K562 (cell line): ENCODE results near the gene MEST. TPM values are rescaled to one million over a fixed set of nuclear protein-coding genes. Genes with fewer than 3 reads are reported as not detected.

ENCODE experiments used
- ATAC-seq: fragments of 200-7000 bp; cut with Tn5 transposase; 3 replicates; pipeline ENCODE4 v1.9.1; 2020; ENCODE audit warnings: moderate library complexity
- BruUV-seq: library from RNA; stranded (reverse); fragments of 400-500 nt; replicated peaks from 2 replicates; lab custom pipeline; 2021; lab: Mats Ljungman, UMichigan
- CTCF ChIA-PET: fragments of 300-600 bp; formaldehyde crosslinking; extraction: SDS; loops from one replicate; lab custom pipeline; 2021; ENCODE audit warnings: low intra/inter-chr PET ratio; lab: Yijun Ruan, JAX
- POLR2A ChIA-PET: fragments of 300-600, 350-650 bp; sonication (Branson Sonifier 250); formaldehyde crosslinking; extraction: SDS; loops from one replicate; lab custom pipeline; 2021; ENCODE audit warnings: antibody characterized with exemption, inconsistent platforms; lab: Yijun Ruan, JAX
- DNase-seq, 4 experiments: peaks; one replicate each; pipeline versions ENCODE4 v3.0.0 to v3.0.0-alpha.2; 2011 to 2018; ENCODE audit warnings: low spot score in 3 of 4, mixed read lengths in 3 of 4; ENCODE audit errors: extremely low read depth in 1 of 4
- FAIRE-seq: peaks from 2 replicates; lab custom pipeline; 2011; peaks lifted over from hg19 to GRCh38; lab: Jason Lieb, UNC
- H2AFZ ChIP-seq: 2 replicates; pipeline ENCODE4 v1.6.0; 2011; ENCODE audit warnings: low read depth, low read length, control low read depth, inconsistent platforms
- H3K27ac ChIP-seq: fragments of 200-600 bp; 3 replicates; pipeline ENCODE4 v1.8.0; 2011; ENCODE audit warnings: low read depth, mild to moderate bottlenecking, control low read depth, inconsistent platforms, low read length, moderate library complexity, mixed read lengths; ENCODE audit errors: extremely low read depth
- H3K27me3 ChIP-seq, 2 experiments: fragments of 300-600 bp in 1 of 2; 2 replicates in 1 of 2; 3 replicates in 1 of 2; pipeline versions ENCODE4 v1.6.0 to v1.8.0; 2011; ENCODE audit warnings: inconsistent platforms in 2 of 2, low read length in 2 of 2, mild to moderate bottlenecking in 1 of 2, mixed read lengths in 1 of 2, moderate library complexity in 1 of 2; ENCODE audit not compliant: control insufficient read depth in 2 of 2, insufficient read depth in 2 of 2
- H3K36me3 ChIP-seq: fragments of 300-600 bp; 3 replicates; pipeline ENCODE4 v1.8.0; 2011; ENCODE audit warnings: mild to moderate bottlenecking, low read length, inconsistent platforms; ENCODE audit not compliant: control insufficient read depth, insufficient read depth
- H3K4me1 ChIP-seq, 2 experiments: fragments of 200-600 bp in 1 of 2; replicated peaks in 1 of 2; 2 replicates in 1 of 2; 3 replicates in 1 of 2; pipeline versions ENCODE4 v1.5.1 to v1.8.0; 2011; ENCODE audit warnings: inconsistent platforms in 2 of 2, low read length in 2 of 2, mild to moderate bottlenecking in 1 of 2, mixed read lengths in 1 of 2, moderate library complexity in 1 of 2; ENCODE audit not compliant: control insufficient read depth in 2 of 2, insufficient read depth in 2 of 2
- H3K4me2 ChIP-seq: 2 replicates; pipeline ENCODE4 v1.6.1; 2011; ENCODE audit warnings: low read length, control low read depth, inconsistent platforms, mixed read lengths; ENCODE audit not compliant: insufficient read depth
- H3K4me3 ChIP-seq: fragments of 200-600 bp; sonication (generic), shearing (Covaris generic); 2 replicates; pipeline ENCODE4 v1.5.1; 2016; ENCODE audit warnings: control low read depth, inconsistent platforms
- H3K79me2 ChIP-seq: fragments of 200-600 bp; 3 replicates; pipeline ENCODE4 v1.8.0; 2011; ENCODE audit warnings: low read length, inconsistent platforms; ENCODE audit not compliant: control insufficient read depth, insufficient read depth
- H3K9ac ChIP-seq, 2 experiments: 2 replicates each; pipeline versions ENCODE4 v1.6.0 to v1.6.1; 2011; ENCODE audit warnings: low read depth in 2 of 2, low read length in 2 of 2, control low read depth in 1 of 2, inconsistent platforms in 1 of 2, mild to moderate bottlenecking in 1 of 2, mixed read lengths in 1 of 2; ENCODE audit not compliant: insufficient read depth in 1 of 2
- H3K9me1 ChIP-seq: one replicate; pipeline ENCODE4 v1.6.0; 2011; ENCODE audit warnings: inconsistent platforms, mild to moderate bottlenecking, low read length, moderate library complexity; ENCODE audit not compliant: control insufficient read depth, insufficient read depth
- H3K9me3 ChIP-seq: replicated peaks from 2 replicates; pipeline ENCODE4 v1.5.1; 2011; ENCODE audit warnings: low read depth, low read length, inconsistent platforms; ENCODE audit not compliant: control insufficient read depth, insufficient read depth
- H4K20me1 ChIP-seq: replicated peaks from 2 replicates; pipeline ENCODE4 v1.6.1; 2011; ENCODE audit warnings: low read length, inconsistent platforms, mixed read lengths; ENCODE audit not compliant: control insufficient read depth, insufficient read depth
- BCL6 ChIP-seq: fragments of 250-450 bp; sonication (Bioruptor Pico); IDR thresholded peaks from 2 replicates; pipeline ENCODE4 v1.4.0; 2020
- CBFA2T3 ChIP-seq: fragments of 450-650 bp; IDR thresholded peaks from 2 replicates; pipeline ENCODE4 v1.6.1; 2017
- DIDO1 ChIP-seq: fragments of 450-650 bp; IDR thresholded peaks from 2 replicates; pipeline ENCODE4 v1.6.1; 2016; ENCODE audit warnings: low read depth, missing biosample characterization, missing genetic modification characterization
- GABPB2 ChIP-seq: fragments of 250-450 bp; sonication (Bioruptor Pico); conservative IDR thresholded peaks from 2 replicates; pipeline ENCODE4 v1.5.1; 2021; ENCODE audit warnings: mild to moderate bottlenecking
- HDAC3 ChIP-seq: fragments of 450-650 bp; IDR thresholded peaks from 2 replicates; pipeline ENCODE4 v1.6.1; 2018; ENCODE audit warnings: borderline replicate concordance, mild to moderate bottlenecking, moderate library complexity; ENCODE audit not compliant: partially characterized antibody
- NFIX ChIP-seq: fragments of 250-450 bp; sonication (Bioruptor Pico); IDR thresholded peaks from 2 replicates; pipeline ENCODE4 v1.4.0; 2020; ENCODE audit warnings: low read depth, mild to moderate bottlenecking, moderate library complexity
- POLR2AphosphoS2 ChIP-seq: IDR thresholded peaks from 2 replicates; pipeline ENCODE4 v1.6.1; 2012; ENCODE audit warnings: low read length, improper control_type of control experiment
- PYGO2 ChIP-seq: fragments of 450-650 bp; IDR thresholded peaks from 2 replicates; pipeline ENCODE4 v1.6.1; 2016; ENCODE audit warnings: mild to moderate bottlenecking, missing genetic modification characterization, moderate library complexity, missing compliant biosample characterization
- SIRT6 ChIP-seq: IDR thresholded peaks from one replicate; pipeline ENCODE4 v1.6.1; 2012; ENCODE audit warnings: low read depth, mild to moderate bottlenecking, control low read depth, inconsistent platforms, low read length, moderate library complexity
- ZFPM2 ChIP-seq: fragments of 250-450 bp; sonication (Bioruptor Pico); IDR thresholded peaks from 2 replicates; pipeline ENCODE4 v1.5.1; 2022; ENCODE audit warnings: mild to moderate bottlenecking
- ZNF764 ChIP-seq: fragments of 250-450 bp; sonication (Bioruptor Pico); IDR thresholded peaks from 2 replicates; pipeline ENCODE4 v1.4.0; 2020; ENCODE audit warnings: low read depth, mild to moderate bottlenecking, moderate library complexity
- in situ Hi-C: fragments of 300-500 bp; cut with MboI; formaldehyde crosslinking; loops from 4 replicates; pipeline ENCODE4 v1.15.0; 2018; ENCODE audit warnings: inconsistent platforms, mixed read lengths
- intact Hi-C: fragments of 100-400 bp; cut with micrococcal nuclease; formaldehyde crosslinking; loops from 2 replicates; pipeline ENCODE4 v1.14.2; 2022
- polyA plus RNA-seq, 8 experiments: library from polyadenylated mRNA; depleted of rRNA in 4 of 8; stranded (reverse) in 5 of 8; unstranded in 3 of 8; fragments of >200 nt; fragmentation: Nextera tagmentation in 2 of 8; fragmentation: Illumina TruSeq in 1 of 8; extraction: Ambion mirVana in 2 of 8; extraction: Trizol in 1 of 8; gene quantifications; 2 replicates each; pipeline versions ENCODE4 v1.2.1 to v1.2.3, GENCODE V29; 2011 to 2014; ENCODE audit warnings: inconsistent platforms in 1 of 8, missing spikeins in 1 of 8
- total RNA-seq, 7 experiments: library from RNA; depleted of rRNA in 6 of 7; stranded (reverse); fragments of >200 nt in 6 of 7; fragmentation: Illumina TruSeq in 2 of 7; extraction: Trizol in 2 of 7; gene quantifications; 2 replicates each; pipeline versions ENCODE4 v1.2.1 to v1.2.3, GENCODE V29; 2011 to 2021; ENCODE audit warnings: low replicate concordance in 1 of 7
- TF ChIP-seq, protein P1 (sequence below): fragments of 450-650 bp; formaldehyde crosslinking; IDR thresholded peaks from 2 replicates; pipeline ENCODE4 v1.4.0; 2020; ENCODE audit warnings: mild to moderate bottlenecking, moderate library complexity
- TF ChIP-seq, protein P2 (sequence below): sonication (generic); formaldehyde crosslinking; IDR thresholded peaks from 2 replicates; pipeline ENCODE4 v1.8.1; 2023; ENCODE audit warnings: mild to moderate bottlenecking, missing genetic modification reagents
- TF ChIP-seq, protein P3 (sequence below): fragments of 450-650 bp; conservative IDR thresholded peaks from 2 replicates; pipeline ENCODE4 v1.6.1; 2016; ENCODE audit warnings: missing genetic modification characterization, low read depth, mild to moderate bottlenecking, control low read depth, missing compliant biosample characterization
- TF ChIP-seq, protein P4 (sequence below): sonication (generic); formaldehyde crosslinking; IDR thresholded peaks from 2 replicates; pipeline ENCODE4 v1.9.0; 2022; ENCODE audit warnings: mild to moderate bottlenecking, missing genetic modification reagents

MEST gene
- total and polyA plus RNA-seq, 9 of the 15 experiments (the other 6 are each of a cell fraction or from before 2014, with no cell fraction given), result 0.04 to 0.74 (median 0.36) TPM; not detected in 1

DNA sequence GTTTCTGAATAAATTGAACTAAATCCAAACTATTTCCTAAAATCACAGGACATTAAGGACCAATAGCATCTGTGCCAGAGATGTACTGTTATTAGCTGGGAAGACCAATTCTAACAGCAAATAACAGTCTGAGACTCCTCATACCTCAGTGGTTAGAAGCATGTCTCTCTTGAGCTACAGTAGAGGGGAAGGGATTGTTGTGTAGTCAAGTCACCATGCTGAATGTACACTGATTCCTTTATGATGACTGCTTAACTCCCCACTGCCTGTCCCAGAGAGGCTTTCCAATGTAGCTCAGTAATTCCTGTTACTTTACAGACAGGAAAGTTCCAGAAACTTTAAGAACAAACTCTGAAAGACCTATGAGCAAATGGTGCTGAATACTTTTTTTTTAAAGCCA lies 13.9 kb downstream of the MEST start:
- Histone ChIP-seq H3K4me1 (no peaks in the 10 kb centered on the region), H3K9ac (no peak overlapping the region), H3K4me3 (no peak overlapping the region), H3K36me3 (peaks cover 13% of the 10 kb centered on the region; the same call in 1 of the 3 replicates), H3K27me3 (no peaks in the 10 kb centered on the region), H3K9me3 (no peaks in the 10 kb centered on the region), H3K9me1 (no peaks in the 10 kb centered on the region), H3K4me2 (no peak overlapping the region), H2AFZ (no peak overlapping the region), H3K79me2 (no peaks in the 10 kb centered on the region), H4K20me1 (no peaks in the 10 kb centered on the region), H3K27ac (no peak overlapping the region)
- BruUV-seq, result no TSS peak
- ChIA-PET POLR2A (interaction anchor here (0.6 to 1.7 kb wide), 4 partner anchors 11 to 107 kb away, joined by 3 to 6 read pairs (median 3); no protein-coding TSS in a partner anchor), CTCF (no interaction called here)
- TF ChIP-seq CBFA2T3, result no peak
- TF ChIP-seq, protein P1, sequence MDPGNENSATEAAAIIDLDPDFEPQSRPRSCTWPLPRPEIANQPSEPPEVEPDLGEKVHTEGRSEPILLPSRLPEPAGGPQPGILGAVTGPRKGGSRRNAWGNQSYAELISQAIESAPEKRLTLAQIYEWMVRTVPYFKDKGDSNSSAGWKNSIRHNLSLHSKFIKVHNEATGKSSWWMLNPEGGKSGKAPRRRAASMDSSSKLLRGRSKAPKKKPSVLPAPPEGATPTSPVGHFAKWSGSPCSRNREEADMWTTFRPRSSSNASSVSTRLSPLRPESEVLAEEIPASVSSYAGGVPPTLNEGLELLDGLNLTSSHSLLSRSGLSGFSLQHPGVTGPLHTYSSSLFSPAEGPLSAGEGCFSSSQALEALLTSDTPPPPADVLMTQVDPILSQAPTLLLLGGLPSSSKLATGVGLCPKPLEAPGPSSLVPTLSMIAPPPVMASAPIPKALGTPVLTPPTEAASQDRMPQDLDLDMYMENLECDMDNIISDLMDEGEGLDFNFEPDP (CRISPR knock-in tag), result no peak
- no peak for TF ChIP-seq ZFPM2 (CRISPR knock-in tag)
- TF ChIP-seq, protein P2, sequence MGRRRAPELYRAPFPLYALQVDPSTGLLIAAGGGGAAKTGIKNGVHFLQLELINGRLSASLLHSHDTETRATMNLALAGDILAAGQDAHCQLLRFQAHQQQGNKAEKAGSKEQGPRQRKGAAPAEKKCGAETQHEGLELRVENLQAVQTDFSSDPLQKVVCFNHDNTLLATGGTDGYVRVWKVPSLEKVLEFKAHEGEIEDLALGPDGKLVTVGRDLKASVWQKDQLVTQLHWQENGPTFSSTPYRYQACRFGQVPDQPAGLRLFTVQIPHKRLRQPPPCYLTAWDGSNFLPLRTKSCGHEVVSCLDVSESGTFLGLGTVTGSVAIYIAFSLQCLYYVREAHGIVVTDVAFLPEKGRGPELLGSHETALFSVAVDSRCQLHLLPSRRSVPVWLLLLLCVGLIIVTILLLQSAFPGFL (CRISPR knock-in tag), result no peak
- TF ChIP-seq GABPB2 (CRISPR knock-in tag), result no peak
- TF ChIP-seq, protein P3, sequence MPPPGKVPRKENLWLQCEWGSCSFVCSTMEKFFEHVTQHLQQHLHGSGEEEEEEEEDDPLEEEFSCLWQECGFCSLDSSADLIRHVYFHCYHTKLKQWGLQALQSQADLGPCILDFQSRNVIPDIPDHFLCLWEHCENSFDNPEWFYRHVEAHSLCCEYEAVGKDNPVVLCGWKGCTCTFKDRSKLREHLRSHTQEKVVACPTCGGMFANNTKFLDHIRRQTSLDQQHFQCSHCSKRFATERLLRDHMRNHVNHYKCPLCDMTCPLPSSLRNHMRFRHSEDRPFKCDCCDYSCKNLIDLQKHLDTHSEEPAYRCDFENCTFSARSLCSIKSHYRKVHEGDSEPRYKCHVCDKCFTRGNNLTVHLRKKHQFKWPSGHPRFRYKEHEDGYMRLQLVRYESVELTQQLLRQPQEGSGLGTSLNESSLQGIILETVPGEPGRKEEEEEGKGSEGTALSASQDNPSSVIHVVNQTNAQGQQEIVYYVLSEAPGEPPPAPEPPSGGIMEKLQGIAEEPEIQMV, result no peak
- no peak for TF ChIP-seq ZNF764
- TF ChIP-seq SIRT6, result no peak
- TF ChIP-seq, protein P4, sequence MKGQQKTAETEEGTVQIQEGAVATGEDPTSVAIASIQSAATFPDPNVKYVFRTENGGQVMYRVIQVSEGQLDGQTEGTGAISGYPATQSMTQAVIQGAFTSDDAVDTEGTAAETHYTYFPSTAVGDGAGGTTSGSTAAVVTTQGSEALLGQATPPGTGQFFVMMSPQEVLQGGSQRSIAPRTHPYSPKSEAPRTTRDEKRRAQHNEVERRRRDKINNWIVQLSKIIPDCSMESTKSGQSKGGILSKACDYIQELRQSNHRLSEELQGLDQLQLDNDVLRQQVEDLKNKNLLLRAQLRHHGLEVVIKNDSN (CRISPR knock-in tag), result no peak
- TF ChIP-seq PYGO2 (tag), result no peak
- no peak for TF ChIP-seq POLR2AphosphoS2
- no peak for TF ChIP-seq DIDO1 (tag)
- TF ChIP-seq HDAC3, result no peak
- no peak for TF ChIP-seq BCL6 (CRISPR knock-in tag)
- TF ChIP-seq NFIX, result no peak
- in situ Hi-C loops (no loop called here), intact Hi-C loops (no loop called here)
- no peak for ATAC-seq
- FAIRE-seq, result no peak
- DNase-seq, result no peak
